HG03064 (cell line): ENCODE data around the gene SURF4.
A peak's percentile ranks its signal among the peaks of the same experiment; 100 is the strongest.

Experiments used
- ATAC-seq: cut with Tn5 transposase; IDR thresholded peaks from one replicate; pipeline ENCODE4 v1.9.1; 2021; ENCODE audit warnings: low read depth; ENCODE audit not compliant: unreplicated experiment

SURF4 gene

DNA sequence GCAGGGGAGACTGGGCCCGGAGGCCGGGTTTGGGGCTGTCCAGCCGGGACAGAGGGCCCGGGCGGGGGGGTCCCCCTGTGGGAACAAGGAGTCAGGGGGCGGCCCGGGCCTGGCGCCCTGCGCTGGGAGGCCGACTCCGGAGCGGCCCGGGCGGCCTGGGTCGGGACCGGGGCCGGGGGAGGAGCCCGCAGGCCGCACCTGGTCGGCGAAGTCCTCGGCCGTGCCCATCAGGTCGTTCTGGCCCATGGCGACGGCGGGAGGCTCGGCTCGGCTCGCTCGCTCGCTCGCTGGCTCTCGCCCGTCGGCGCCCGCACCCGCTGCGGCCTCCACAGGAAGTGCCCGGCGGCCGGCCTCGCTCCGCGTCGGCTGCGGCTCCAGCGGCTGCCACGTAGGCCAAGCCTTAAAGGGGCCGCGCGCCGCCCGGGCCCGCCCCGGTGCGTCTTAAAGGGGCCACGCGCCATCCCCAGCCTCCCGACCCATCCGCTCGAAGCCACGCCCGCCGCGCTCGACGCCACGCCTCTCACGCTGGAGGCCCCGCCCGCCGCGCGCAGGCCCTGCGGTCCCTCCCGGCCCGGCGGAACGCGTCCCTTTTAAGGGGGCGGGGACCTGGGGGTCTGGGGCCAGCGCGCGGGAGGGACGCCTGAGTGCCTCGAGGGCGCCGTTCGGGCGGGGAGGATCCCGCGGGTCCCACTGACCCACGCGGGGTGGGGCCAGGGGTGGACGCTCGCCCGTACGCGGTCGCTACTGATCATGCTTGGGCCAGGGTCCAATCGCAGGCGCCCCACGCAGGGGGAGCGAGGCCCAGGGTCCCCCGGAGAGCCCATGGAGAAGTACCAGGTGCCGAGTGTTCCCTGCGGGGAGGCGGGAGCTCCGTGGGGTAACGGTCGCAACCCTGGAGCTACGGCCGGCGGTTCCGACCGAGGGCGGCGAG, at the start of gene SURF4, which contains the start of gene STKLD1:
Gene SURF4, minus strand, starts transcription at position 337 of the 931 bp plus-strand sequence. Its CDS starts 91 bp downstream, at position 246.
Gene STKLD1, plus strand, starts transcription at position 643 of the 931 bp plus-strand sequence. Its CDS starts 108 bp downstream, at position 751.
- peak; percentile 81 for ATAC-seq

- no peak for ATAC-seq
Measured at GRCh38 chr9:133425049-133425632, 49.3 kb upstream of the SURF4 start.

GRCh38 chr9:133424187-133424586, 48.3 kb upstream of the SURF4 start:
- no peak for ATAC-seq

DNA sequence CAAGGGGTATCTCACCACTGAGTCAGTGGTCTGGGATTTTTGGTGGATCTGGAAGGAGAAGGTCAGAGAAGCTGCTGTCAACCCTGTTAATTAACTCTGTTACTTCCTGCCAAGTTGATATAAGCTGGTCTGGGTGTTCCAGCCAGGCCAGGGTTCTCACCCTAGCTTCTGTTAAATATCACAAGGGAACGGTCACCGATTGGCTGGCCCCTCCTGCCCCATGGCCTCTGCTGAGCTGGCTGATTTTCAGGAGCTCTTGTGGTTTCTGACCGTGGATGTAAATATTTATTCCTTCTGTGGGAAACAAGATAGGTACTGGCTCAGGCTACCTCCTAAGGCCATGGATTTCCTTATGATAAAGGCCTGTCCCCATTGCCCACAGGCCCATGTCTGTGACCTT, 47.4 kb upstream of the SURF4 start:
- no peak for ATAC-seq

GRCh38 chr9:133421615-133422542, 46.0 kb upstream of the SURF4 start, which contains the start of gene ADAMTS13:
Gene ADAMTS13 (plus strand): TSS chr9:133422367. CDS start chr9:133422444, 77 bp downstream.
- no peak for ATAC-seq

- ATAC-seq = no peak
Measured at GRCh38 chr9:133420392-133420827, 44.5 kb upstream of the SURF4 start.

DNA sequence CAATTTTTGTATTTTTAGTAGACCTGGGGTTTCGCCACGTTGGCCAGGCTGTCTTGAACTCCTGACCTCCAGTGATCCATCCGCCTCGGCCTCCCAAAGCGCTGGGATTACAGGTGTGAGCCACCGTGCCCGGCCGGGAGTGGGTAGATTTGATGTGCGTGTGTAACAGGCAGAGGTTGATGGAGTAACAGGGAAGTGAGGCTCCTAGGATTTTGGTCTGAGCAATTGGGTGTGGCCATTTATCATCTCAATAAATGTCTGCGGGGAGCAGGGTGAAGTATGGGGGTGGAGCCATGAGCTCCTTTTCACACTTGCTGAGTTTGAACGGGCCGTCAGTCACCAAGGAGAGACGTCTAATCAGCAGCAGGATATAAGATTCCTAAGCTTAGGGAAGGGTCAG, 43.1 kb upstream of the SURF4 start:
- ATAC-seq = no peak

- peak; percentile 52 for ATAC-seq
Measured at GRCh38 chr9:133417541-133418461, 41.9 kb upstream of the SURF4 start, which contains the start of gene REXO4. Gene REXO4 (minus strand): TSS chr9:133418010. CDS start chr9:133417844, 166 bp downstream.

- no peak for ATAC-seq
Measured at GRCh38 chr9:133415170-133415569, 39.3 kb upstream of the SURF4 start.

- no peak for ATAC-seq
Measured at GRCh38 chr9:133408042-133408441, 32.2 kb upstream of the SURF4 start.

GRCh38 chr9:133406480-133407307, 30.8 kb upstream of the SURF4 start:
- ATAC-seq = no peak

DNA sequence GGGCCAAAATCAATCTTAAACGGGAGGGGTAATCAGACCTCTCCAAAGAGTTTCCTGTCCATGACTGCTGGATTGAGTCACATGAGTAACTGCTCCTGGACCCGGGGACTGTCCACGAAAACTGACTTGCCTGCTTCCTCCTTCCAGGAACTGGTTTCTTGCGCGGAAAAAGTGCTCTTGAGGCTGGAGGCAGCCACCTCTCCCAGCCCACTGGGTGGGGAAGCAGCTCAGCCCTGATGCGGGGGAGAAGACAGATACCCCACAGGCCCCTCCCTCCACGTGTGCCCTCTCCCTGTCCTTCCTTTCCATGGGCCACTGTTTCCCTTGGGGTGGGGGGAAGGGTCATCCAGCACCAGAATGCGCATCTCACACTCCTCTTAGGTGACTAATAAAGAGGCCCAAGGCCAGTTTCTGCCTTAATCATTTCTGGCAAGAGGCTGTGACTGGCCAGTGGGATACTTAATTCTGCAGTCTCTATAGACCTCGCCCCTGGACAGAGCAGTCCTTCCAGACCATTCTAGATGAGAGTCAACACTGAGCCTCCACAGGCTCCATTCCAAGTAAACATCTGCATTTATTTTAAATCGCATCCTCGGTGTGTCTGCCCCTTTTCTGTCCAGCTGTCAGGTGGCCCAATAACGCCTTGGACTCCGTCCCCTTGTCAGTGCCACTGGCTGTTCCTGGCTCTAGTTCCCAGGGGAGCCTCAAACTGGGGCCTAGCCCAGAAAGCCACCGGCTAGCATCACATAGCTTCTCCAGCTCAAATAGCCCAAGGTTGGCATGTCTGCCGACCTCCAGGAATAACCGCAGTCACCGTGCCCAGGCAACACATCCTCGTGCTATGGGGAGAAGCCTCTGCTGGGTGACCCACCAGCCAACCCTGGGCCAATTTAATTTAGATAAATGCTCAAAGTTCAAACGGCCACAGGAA, 29.9 kb upstream of the SURF4 start:
- ATAC-seq = no peak

- ATAC-seq = no peak
Measured at GRCh38 chr9:133404454-133405002, 28.7 kb upstream of the SURF4 start.

GRCh38 chr9:133403766-133404453, 28.1 kb upstream of the SURF4 start:
- no peak for ATAC-seq

GRCh38 chr9:133402689-133403088, 26.8 kb upstream of the SURF4 start:
- no peak for ATAC-seq

- no peak for ATAC-seq
Measured at GRCh38 chr9:133401588-133401987, 25.7 kb upstream of the SURF4 start.
